Heart left ventricle (tissue), 13 donors: ENCODE measurements around the gene MRPS9.

Source experiments
- POLR2A ChIP-seq, 2 donors: fragments of 450-650 bp; IDR thresholded peaks; one replicate each; pipeline ENCODE4 v1.6.1; 2017; ENCODE audit warnings: antibody characterized with exemption in 2 of 2, mild to moderate bottlenecking in 2 of 2, moderate library complexity in 2 of 2
- TF ChIP-seq, protein P1 (sequence below), 12 donors: fragments of 200-600 bp; sonication (generic) in 4 of 12; IDR thresholded peaks; one replicate each; pipeline versions ENCODE4 v1.5.0 to v1.8.0; 2018 to 2022; ENCODE audit warnings: antibody characterized with exemption in 12 of 12, mild to moderate bottlenecking in 5 of 12
- donor health status: ischemic (EF 13 %, LVEDD 7.1; RV severe dilation, severe dysfunction).
- donor health status: DM: no; HTN: yes; CAD: no.
- donor health status: DM: no; HTN: no; CAD: no.
- donor health status: ischemic (EF 25% LVEDD 6.9; RV normal size, moderate dysfunction).
- donor health status: ischemic (EF 25% LVEDD 5.7; RV mildly dilated, moderate dysfunction).
- donor health status: ischemic (EF 35%, LVEDD 5.7; RV mildly dilated, moderate dysfunction).
- donor health status: nonischemic (EF 11% LVEDD 7.7; RV severe dilation, severe dysfunction).
- donor health status: DM: yes; HTN: yes; CAD: no.
- donor health status: PGD.
- donor health status: ischemic (EF 29% LVEDD 5.4; RV normal size, mild dysfunction).
- donor health status: nonischemic (EF 23%, LVEDD 6.1; RV moderate dilation, normal function).

DNA sequence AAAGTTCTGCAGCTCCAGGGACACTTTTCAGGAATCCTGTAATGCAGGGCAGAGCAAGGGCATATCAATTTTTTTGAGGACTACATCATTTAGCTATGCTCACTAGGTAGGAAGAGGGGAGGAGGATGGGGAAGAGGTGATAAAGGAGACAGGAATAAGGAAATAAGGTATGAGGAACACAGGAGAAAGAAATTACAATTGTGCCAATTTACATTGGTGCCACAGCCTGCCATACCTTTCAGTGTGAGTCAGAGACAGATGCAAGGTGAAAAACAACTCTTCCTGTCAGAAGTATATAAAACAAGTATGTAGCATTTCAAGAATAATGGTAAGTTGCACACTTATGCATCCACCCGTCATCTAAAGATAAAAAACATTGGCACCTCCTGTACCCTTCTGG is 5.4 kb upstream of the MRPS9 start:
- TF ChIP-seq, protein P1, sequence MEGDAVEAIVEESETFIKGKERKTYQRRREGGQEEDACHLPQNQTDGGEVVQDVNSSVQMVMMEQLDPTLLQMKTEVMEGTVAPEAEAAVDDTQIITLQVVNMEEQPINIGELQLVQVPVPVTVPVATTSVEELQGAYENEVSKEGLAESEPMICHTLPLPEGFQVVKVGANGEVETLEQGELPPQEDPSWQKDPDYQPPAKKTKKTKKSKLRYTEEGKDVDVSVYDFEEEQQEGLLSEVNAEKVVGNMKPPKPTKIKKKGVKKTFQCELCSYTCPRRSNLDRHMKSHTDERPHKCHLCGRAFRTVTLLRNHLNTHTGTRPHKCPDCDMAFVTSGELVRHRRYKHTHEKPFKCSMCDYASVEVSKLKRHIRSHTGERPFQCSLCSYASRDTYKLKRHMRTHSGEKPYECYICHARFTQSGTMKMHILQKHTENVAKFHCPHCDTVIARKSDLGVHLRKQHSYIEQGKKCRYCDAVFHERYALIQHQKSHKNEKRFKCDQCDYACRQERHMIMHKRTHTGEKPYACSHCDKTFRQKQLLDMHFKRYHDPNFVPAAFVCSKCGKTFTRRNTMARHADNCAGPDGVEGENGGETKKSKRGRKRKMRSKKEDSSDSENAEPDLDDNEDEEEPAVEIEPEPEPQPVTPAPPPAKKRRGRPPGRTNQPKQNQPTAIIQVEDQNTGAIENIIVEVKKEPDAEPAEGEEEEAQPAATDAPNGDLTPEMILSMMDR (IDR thresholded peaks at IDR 0.05) = no peak
- TF ChIP-seq POLR2A (IDR thresholded peaks at IDR 0.05) = no peak
